HepG2 (cell line): Measurements from ENCODE around the gene ANKRD34C. TPM values are rescaled to one million over a fixed set of nuclear protein-coding genes. Genes with fewer than 3 reads are reported as not detected.

Source experiments
- CBX2 ChIP-seq, 2 experiments: fragments of 200-600 bp in 1 of 2; sonication (generic); formaldehyde crosslinking in 1 of 2; IDR thresholded peaks; 2 replicates each; pipeline versions ENCODE4 v1.7.0 to v1.8.1; 2018 to 2022; ENCODE audit warnings: low read depth in 2 of 2, low read length in 1 of 2, mild to moderate bottlenecking in 1 of 2, missing genetic modification reagents in 1 of 2
- DRAP1 ChIP-seq: IDR thresholded peaks from 2 replicates; pipeline ENCODE4 v1.6.1; 2016; ENCODE audit warnings: missing genetic modification reagents, missing compliant biosample characterization
- ETS1 ChIP-seq: sonication (generic); formaldehyde crosslinking; IDR thresholded peaks from 2 replicates; pipeline ENCODE4 v1.4.0; 2020; ENCODE audit warnings: missing genetic modification reagents
- GATA4 ChIP-seq: sonication (generic); IDR thresholded peaks from 2 replicates; pipeline ENCODE4 v1.6.1; 2016; ENCODE audit warnings: antibody characterized with exemption, low read depth, borderline replicate concordance
- IKZF4 ChIP-seq: sonication (generic); formaldehyde crosslinking; IDR thresholded peaks from 2 replicates; pipeline ENCODE4 v1.5.1; 2020; ENCODE audit warnings: borderline replicate concordance, mild to moderate bottlenecking, low read depth, missing genetic modification reagents; ENCODE audit errors: not compliant biosample characterization
- NFIB ChIP-seq: sonication (generic); formaldehyde crosslinking; IDR thresholded peaks from 2 replicates; pipeline ENCODE4 v1.9.0; 2021; ENCODE audit warnings: missing genetic modification reagents, mild to moderate bottlenecking, borderline replicate concordance
- PAX8 ChIP-seq: sonication (generic); formaldehyde crosslinking; IDR thresholded peaks from 2 replicates; pipeline ENCODE4 v1.8.0; 2022; ENCODE audit warnings: mild to moderate bottlenecking, missing genetic modification reagents, borderline replicate concordance
- THAP11 ChIP-seq: IDR thresholded peaks from 2 replicates; pipeline ENCODE4 v1.6.1; 2016; ENCODE audit warnings: missing biosample characterization, missing genetic modification reagents
- ZBTB34 ChIP-seq: sonication (generic); formaldehyde crosslinking; IDR thresholded peaks from 2 replicates; pipeline ENCODE4 v1.8.0; 2022; ENCODE audit warnings: mild to moderate bottlenecking, missing genetic modification reagents
- ZFP41 ChIP-seq: sonication (generic); formaldehyde crosslinking; IDR thresholded peaks from 2 replicates; pipeline ENCODE4 v1.4.0; 2020; ENCODE audit warnings: mild to moderate bottlenecking, missing genetic modification reagents, borderline replicate concordance
- ZHX2 ChIP-seq, 2 experiments: sonication (generic) in 1 of 2; formaldehyde crosslinking in 1 of 2; IDR thresholded peaks; 2 replicates each; pipeline versions ENCODE4 v1.6.1 to v1.9.0; 2014 to 2022; ENCODE audit warnings: antibody characterized with exemption in 1 of 2, borderline replicate concordance in 1 of 2, inconsistent platforms in 1 of 2, low read depth in 1 of 2, missing genetic modification reagents in 1 of 2
- ZNF101 ChIP-seq: sonication (generic); formaldehyde crosslinking; IDR thresholded peaks from 2 replicates; pipeline ENCODE4 v1.4.0; 2020; ENCODE audit warnings: mild to moderate bottlenecking, low read depth, missing genetic modification reagents, borderline replicate concordance
- ZNF292 ChIP-seq: sonication (generic); formaldehyde crosslinking; IDR thresholded peaks from 2 replicates; pipeline ENCODE4 v1.8.1; 2022; ENCODE audit warnings: mild to moderate bottlenecking, low read depth, missing genetic modification reagents, borderline replicate concordance
- ZNF576 ChIP-seq: sonication (generic); formaldehyde crosslinking; IDR thresholded peaks from 2 replicates; pipeline ENCODE4 v1.4.0; 2020; ENCODE audit warnings: mild to moderate bottlenecking, missing genetic modification reagents
- polyA plus RNA-seq, 8 experiments: library from polyadenylated mRNA; depleted of rRNA in 3 of 8; stranded (reverse) in 7 of 8; unstranded in 1 of 8; fragments of >200 nt; fragmentation: Illumina TruSeq in 4 of 8; extraction: Trizol in 4 of 8; gene quantifications; 2 replicates each; pipeline versions ENCODE4 v1.2.1 to v1.2.3, GENCODE V29; 2011 to 2016; ENCODE audit warnings: low read depth in 4 of 8, missing spikeins in 1 of 8, mixed read lengths in 1 of 8; ENCODE audit not compliant: insufficient read depth in 1 of 8
- total RNA-seq, 5 experiments: library from RNA; depleted of rRNA; stranded (reverse); fragments of >200 nt; fragmentation: Illumina TruSeq; extraction: Trizol; gene quantifications; 2 replicates each; pipeline ENCODE4 v1.2.3, GENCODE V29; 2016; ENCODE audit warnings: low read depth in 1 of 5

The ANKRD34C gene
- total and polyA plus RNA-seq, 2 of the 13 experiments (the other 11 are each of a cell fraction or from before 2014, with no cell fraction given), result not detected

GRCh38 chr15:79310985-79311900, 28.7 kb downstream of the ANKRD34C start, which contains the start of gene TMED3 (continued):
- TF ChIP-seq ZNF576 (CRISPR knock-in tag), result no peak
- peak; percentile 83; the same call in 1 of the 2 replicates for TF ChIP-seq PAX8 (CRISPR knock-in tag)
- no peak for TF ChIP-seq ZNF292 (CRISPR knock-in tag)
- 0 out of 2 replicates have a peak, but pooled peaks have one; percentile 49 for TF ChIP-seq ZFP41 (CRISPR knock-in tag)
- TF ChIP-seq GATA4, result peak; percentile 38; the same call in 1 of the 2 replicates
- peak; percentile 75 for TF ChIP-seq THAP11
- TF ChIP-seq ETS1 (CRISPR knock-in tag), result no peak
- TF ChIP-seq ZNF101 (CRISPR knock-in tag), result 0 out of 2 replicates have a peak, but pooled peaks have one; percentile 59
- TF ChIP-seq IKZF4 (CRISPR knock-in tag), result peak; percentile 79
- TF ChIP-seq CBX2 (IDR thresholded peaks at IDR 0.05; ENCODE audit: low read depth, low read length), result no peak
- no peak for TF ChIP-seq CBX2 (CRISPR knock-in tag; IDR thresholded peaks at IDR 0.05; ENCODE audit: low read depth)
- TF ChIP-seq ZBTB34, result peak; percentile 59; the same call in 1 of the 2 replicates
- no peak for TF ChIP-seq ZHX2 (IDR thresholded peaks at IDR 0.05; ENCODE audit: low read depth)
- 0 out of 2 replicates have a peak, but pooled peaks have one; percentile 28 for TF ChIP-seq ZHX2 (CRISPR knock-in tag; IDR thresholded peaks at IDR 0.05; ENCODE audit: borderline replicate concordance)
- no peak for TF ChIP-seq NFIB (CRISPR knock-in tag)
- TF ChIP-seq DRAP1 (CRISPR knock-in tag), result peak; percentile 15; the same call in 1 of the 2 replicates
